IPS-18c (cell line): Measurements from ENCODE around the gene IQSEC1.

Experiments
- H3K4me3 ChIP-seq: 2 replicates; pipeline ENCODE4 v1.7.0; 2013; ENCODE audit warnings: low read depth, mild to moderate bottlenecking, low read length, moderate library complexity; ENCODE audit not compliant: insufficient read depth
- H3K9me3 ChIP-seq: one replicate; pipeline ENCODE4 v1.6.1; 2013; ENCODE audit warnings: mild to moderate bottlenecking, low read length, moderate library complexity; ENCODE audit not compliant: control insufficient read depth, insufficient read depth

IQSEC1 gene

DNA sequence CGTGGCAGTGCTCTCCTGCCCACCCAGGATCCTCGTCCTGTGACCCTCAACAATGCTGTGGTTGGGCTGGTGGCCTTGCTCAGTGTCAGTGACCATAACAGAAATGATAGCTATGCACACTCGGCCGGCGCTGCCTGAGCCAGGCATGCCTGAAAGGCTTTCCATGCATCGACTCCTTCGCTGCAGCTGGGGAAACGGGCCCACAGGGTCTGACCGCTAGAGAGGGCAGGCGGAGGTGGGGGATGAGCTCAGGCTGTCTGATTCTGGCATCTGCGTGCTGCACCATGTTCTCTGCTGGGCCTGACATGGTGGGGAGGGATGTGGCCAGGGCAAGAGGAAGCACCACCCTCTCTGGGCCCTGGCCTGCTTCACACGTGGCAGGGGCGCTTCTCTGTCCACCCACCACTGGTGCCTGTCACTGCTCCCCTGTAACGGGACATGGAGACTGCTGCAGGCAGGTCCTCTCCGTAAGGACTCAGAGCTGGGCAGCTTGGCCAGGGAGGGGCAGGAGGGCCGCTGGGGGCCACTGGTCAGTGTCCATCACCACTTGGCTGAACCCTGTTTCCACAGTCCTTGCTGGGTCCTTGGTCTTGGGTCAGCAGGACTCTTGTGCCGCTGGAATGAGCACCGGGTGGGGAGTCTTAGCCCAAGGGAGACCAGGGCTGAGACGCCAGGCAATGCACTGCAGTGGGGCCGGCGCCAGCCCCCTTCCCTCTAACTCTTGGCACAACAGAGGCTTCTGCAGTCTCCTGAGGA, 167.7 kb downstream of the IQSEC1 start:
- H3K4me3 ChIP-seq, result no peak overlapping the region
- H3K9me3 ChIP-seq, result peaks cover 2% of the 10 kb centered on the region

- Histone ChIP-seq H3K4me3 (no peak overlapping the region), H3K9me3 (peaks cover 2% of the 10 kb centered on the region)
These were observed 168.3 kb downstream of the IQSEC1 start for GRCh38 chr3:12904951-12905315.

- H3K4me3 ChIP-seq, result no peak overlapping the region
These were observed 169.3 kb downstream of the IQSEC1 start for GRCh38 chr3:12903881-12904280.

DNA sequence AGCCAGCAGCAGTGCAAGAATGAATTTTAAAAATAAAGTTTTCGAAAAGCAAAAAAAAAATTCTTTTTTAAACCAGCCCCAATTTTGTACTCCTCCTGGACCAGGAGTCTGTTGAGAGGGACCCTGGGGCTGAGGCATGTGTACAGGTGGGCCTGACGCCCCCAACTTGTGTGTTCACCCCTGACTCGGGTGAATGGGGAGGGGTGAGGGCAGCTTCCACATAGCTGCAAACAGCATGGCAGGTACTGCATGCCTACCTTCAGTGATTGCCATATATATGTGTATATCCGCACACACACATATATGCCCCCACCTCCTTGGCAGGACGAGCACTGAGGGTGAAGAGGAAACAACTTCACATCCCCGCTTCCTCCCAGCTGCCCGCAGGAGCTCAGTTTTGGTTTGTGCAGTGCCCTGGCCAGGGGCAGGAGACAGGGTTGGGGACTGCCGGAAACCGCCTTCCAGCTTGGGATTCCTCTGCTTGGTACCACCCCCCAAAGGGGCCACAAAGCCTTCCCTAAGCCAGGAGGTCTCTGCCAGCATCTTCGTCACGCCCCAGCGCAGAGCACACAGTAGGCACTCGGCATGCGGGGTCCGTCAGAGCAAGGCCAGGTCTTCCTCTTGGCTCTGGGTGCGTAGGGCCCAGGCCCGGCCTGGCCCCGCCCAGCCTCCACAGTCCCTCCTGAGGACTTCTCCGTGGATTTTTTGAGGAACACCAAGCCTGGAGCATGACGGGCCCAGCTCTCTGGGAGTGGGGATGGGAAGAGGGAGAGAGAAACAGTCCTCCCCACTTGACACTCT, 170.0 kb downstream of the IQSEC1 start:
- Histone ChIP-seq H3K4me3 (no peak overlapping the region), H3K9me3 (peaks cover 2% of the 10 kb centered on the region)

More at GRCh38 chr3:12903881-12904280, 169.3 kb downstream of the IQSEC1 start:
- H3K9me3 ChIP-seq, result peaks cover 2% of the 10 kb centered on the region

DNA sequence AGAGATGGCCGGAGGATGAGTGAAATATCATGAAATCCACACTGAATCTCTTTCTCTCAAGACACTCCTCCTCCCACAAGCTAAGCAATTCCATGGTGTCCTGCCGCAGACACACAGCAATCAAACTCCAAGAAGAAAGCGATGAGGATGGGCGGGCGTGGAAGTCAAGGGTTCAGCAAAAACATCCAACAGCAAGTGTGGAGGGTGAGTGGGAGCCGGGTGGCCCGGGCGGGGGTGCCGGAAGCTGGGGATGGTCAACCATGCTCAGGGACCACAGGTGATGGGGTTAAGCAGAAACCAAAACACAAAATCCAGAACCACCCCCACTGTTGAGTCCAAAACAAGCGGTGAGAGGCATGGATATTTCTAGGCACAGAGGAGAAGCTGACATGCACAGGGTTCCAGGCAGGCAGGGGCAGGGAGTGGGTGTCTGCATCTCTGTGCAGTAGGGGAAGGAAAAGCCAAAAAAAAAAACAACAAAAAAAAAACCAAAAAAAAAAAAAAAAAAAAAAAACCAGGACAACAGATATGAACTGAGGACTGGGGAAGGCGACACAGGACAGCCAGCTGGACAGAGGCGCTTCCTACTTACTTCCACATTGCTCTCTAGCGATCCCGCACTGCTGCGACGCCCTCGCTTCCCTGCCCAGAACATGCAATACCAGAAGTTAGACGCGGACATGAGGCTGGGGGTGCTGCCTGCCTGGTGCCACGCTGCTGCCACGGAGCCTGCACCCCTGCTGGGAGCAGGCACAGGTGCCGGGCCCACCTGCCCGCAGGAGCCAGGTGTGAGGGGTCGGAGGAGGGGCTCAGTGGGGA, 170.8 kb downstream of the IQSEC1 start:
- no peak overlapping the region for H3K4me3 ChIP-seq
- H3K9me3 ChIP-seq, result peaks cover 2% of the 10 kb centered on the region

- H3K9me3 ChIP-seq, result peaks cover 2% of the 10 kb centered on the region
- H3K4me3 ChIP-seq, result no peak overlapping the region
These were observed 171.6 kb downstream of the IQSEC1 start for GRCh38 chr3:12901623-12902045.

- Histone ChIP-seq H3K9me3 (peaks cover 2% of the 10 kb centered on the region), H3K4me3 (no peak overlapping the region)
These were observed 172.3 kb downstream of the IQSEC1 start for GRCh38 chr3:12900885-12901411.

- no peak overlapping the region for H3K4me3 ChIP-seq
These were observed 174.1 kb downstream of the IQSEC1 start for GRCh38 chr3:12898965-12899755.

GRCh38 chr3:12898290-12898964, 174.8 kb downstream of the IQSEC1 start:
- H3K4me3 ChIP-seq, result no peak overlapping the region
- H3K9me3 ChIP-seq, result no peaks in the 10 kb centered on the region

More at GRCh38 chr3:12898965-12899755, 174.1 kb downstream of the IQSEC1 start:
- no peaks in the 10 kb centered on the region for H3K9me3 ChIP-seq

GRCh38 chr3:12897381-12898289, 175.6 kb downstream of the IQSEC1 start:
- Histone ChIP-seq H3K9me3 (no peaks in the 10 kb centered on the region), H3K4me3 (no peak overlapping the region)

DNA sequence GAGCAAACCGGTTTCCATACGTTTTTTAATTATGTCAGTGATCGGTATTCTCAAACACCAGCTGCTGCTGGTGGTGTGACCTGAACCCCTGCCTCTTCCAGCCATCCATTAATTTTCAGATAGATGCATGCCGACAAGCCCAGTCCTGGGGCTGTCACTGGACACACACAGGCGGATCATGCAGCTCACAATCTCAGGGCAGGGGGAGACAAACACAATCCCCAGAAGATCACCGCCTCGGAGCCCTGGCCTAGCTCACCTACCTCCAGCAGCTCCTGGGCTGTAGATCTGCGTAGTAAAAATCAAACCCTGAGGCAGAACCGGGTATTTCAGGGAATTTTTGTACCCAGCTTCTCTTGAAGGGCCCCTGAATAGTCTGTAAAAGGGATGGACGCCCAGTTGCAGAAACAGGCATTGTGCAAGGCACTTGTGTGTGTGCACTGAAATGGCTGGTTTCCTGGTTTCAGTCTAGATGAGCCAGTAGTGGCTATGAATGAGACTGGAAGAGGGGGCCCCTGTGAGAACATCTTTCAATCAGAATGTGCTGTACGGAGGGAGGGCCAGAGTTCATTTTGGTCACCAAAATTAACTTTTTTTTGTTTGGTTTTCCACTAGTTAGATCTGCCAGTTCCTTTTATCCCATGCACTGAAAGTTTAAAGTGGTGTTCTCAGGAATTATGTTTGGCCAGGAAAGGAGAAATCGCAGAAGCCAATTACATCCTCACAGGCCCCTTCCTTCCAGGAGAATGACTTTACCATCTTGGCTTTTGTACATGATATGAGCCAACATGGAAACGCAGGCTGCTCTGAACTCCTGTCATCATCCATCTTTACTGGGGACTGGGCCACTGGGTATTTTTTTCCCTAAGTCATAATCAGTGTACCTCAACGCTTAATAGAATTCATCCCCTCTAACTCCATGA, 176.9 kb downstream of the IQSEC1 start:
- Histone ChIP-seq H3K4me3 (no peak overlapping the region), H3K9me3 (no peaks in the 10 kb centered on the region)

DNA sequence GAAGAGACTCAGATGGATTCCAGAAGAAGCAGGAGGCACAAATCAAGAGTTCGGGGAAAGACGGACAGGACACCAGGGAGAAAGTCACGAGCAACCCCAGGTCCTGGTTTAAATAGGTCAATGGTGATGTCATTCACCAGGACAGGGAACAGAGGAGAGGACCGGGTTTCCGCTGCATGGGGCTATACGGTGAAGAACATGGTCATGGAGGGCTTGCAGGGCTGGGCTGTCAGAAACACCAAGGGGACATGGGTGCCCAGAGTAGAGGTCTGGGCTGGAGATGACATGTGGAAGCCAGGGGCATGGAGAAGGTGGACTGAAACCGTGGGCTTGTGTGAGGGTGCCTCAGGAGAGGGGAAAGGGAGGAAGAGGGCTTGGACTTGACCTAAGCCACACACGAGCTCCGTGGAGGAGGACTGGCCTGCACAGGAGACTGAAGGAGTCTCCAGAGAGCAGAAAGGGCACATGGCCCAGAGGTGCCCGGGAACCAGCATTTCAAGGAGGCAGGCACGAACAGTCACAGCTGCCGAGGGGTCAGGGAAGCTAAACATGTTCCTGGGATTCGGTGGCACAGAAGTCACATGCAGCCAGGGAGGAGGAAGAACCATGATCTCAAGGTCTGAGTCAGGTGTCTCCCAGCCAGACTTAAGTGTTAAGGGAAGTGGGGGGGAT, 177.7 kb downstream of the IQSEC1 start:
- no peak overlapping the region for H3K4me3 ChIP-seq

GRCh38 chr3:12894629-12895028, 178.6 kb downstream of the IQSEC1 start:
- Histone ChIP-seq H3K9me3 (no peaks in the 10 kb centered on the region), H3K4me3 (no peak overlapping the region)

More for the DNA sequence above, 177.7 kb downstream of the IQSEC1 start:
- H3K9me3 ChIP-seq, result no peaks in the 10 kb centered on the region

DNA sequence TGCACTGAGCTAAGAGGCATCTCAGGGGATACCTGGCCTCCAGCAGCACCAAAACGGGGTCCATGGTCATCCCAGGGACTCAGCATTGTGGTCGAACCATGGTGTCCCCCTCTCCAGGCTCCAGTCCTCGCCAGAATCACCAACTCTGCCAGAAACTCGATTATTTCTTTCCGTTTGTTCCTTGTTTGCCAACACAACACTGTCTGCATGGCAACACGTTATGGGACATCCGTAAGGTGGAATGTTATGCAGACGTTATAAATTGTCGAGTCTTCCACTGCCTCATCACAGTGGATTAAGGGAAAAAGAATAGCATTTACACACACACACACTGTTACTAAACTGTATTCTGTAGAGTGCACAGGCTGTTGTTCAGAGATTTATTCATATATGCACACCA, 179.4 kb downstream of the IQSEC1 start:
- Histone ChIP-seq H3K9me3 (no peaks in the 10 kb centered on the region), H3K4me3 (no peak overlapping the region)
